Keratinocyte (primary cell): ENCODE measurements around the gene IL4R. TPM values are rescaled to one million over a fixed set of nuclear protein-coding genes. Genes with fewer than 3 reads are reported as not detected.

Experiments used
- DNase-seq: peaks from one replicate; pipeline ENCODE4 v3.0.0-alpha.2; 2011; ENCODE audit warnings: low read depth, missing footprints, low spot score
- FAIRE-seq: peaks from 2 replicates; lab custom pipeline; 2011; peaks lifted over from hg19 to GRCh38; lab: Jason Lieb, UNC
- H2AFZ ChIP-seq: 2 replicates; pipeline ENCODE4 v1.6.0; 2012; ENCODE audit warnings: low read length, control low read depth, inconsistent platforms; ENCODE audit not compliant: control insufficient read depth
- H3K27ac ChIP-seq: 2 replicates; pipeline ENCODE4 v1.5.1; 2011; ENCODE audit warnings: low read length; ENCODE audit not compliant: control insufficient read depth, insufficient read depth
- H3K27me3 ChIP-seq: 3 replicates; pipeline ENCODE4 v1.6.0; 2011; ENCODE audit warnings: low read length; ENCODE audit not compliant: control insufficient read depth, insufficient read depth; ENCODE audit errors: extremely low read depth
- H3K36me3 ChIP-seq, 2 experiments: 2 replicates in 1 of 2; 3 replicates in 1 of 2; pipeline ENCODE4 v1.5.1; 2011; ENCODE audit warnings: low read length in 2 of 2, mild to moderate bottlenecking in 1 of 2; ENCODE audit not compliant: control insufficient read depth in 2 of 2, insufficient read depth in 2 of 2; ENCODE audit errors: extremely low read depth in 1 of 2
- H3K4me1 ChIP-seq: 3 replicates; pipeline ENCODE4 v1.5.1; 2011; ENCODE audit warnings: low read length; ENCODE audit not compliant: control insufficient read depth, insufficient read depth; ENCODE audit errors: extremely low read depth
- H3K4me2 ChIP-seq: 3 replicates; pipeline ENCODE4 v1.6.0; 2011; ENCODE audit warnings: low read depth, low read length; ENCODE audit not compliant: control insufficient read depth, insufficient read depth; ENCODE audit errors: extremely low read depth
- H3K4me3 ChIP-seq, 3 experiments: fragments of 200-600 bp in 1 of 3; sonication (generic) in 1 of 3; 2 replicates in 2 of 3; 3 replicates in 1 of 3; pipeline ENCODE4 v1.5.1; 2011 to 2016; ENCODE audit warnings: low read length in 3 of 3, mild to moderate bottlenecking in 3 of 3, control low read depth in 2 of 3, inconsistent platforms in 1 of 3, low read depth in 1 of 3, mixed read lengths in 1 of 3, mixed run types in 1 of 3, moderate library complexity in 1 of 3; ENCODE audit not compliant: control insufficient read depth in 2 of 3, insufficient read depth in 2 of 3; ENCODE audit errors: extremely low read depth in 1 of 3
- H3K79me2 ChIP-seq: 2 replicates; pipeline ENCODE4 v1.6.0; 2012; ENCODE audit warnings: low read length; ENCODE audit not compliant: control insufficient read depth, insufficient read depth
- H3K9ac ChIP-seq: 3 replicates; pipeline ENCODE4 v1.6.0; 2011; ENCODE audit warnings: low read length; ENCODE audit not compliant: control insufficient read depth, insufficient read depth; ENCODE audit errors: extremely low read depth
- H3K9me1 ChIP-seq: 3 replicates; pipeline ENCODE4 v1.6.0; 2011; ENCODE audit warnings: low read length; ENCODE audit not compliant: control insufficient read depth, insufficient read depth; ENCODE audit errors: extremely low read depth
- H3K9me3 ChIP-seq: 2 replicates; pipeline ENCODE4 v1.5.1; 2012; ENCODE audit warnings: low read depth, low read length; ENCODE audit not compliant: control insufficient read depth
- H4K20me1 ChIP-seq: 3 replicates; pipeline ENCODE4 v1.6.0; 2011; ENCODE audit warnings: low read length; ENCODE audit not compliant: control insufficient read depth, insufficient read depth; ENCODE audit errors: extremely low read depth
- CTCF ChIP-seq, 3 experiments: IDR thresholded peaks in 1 of 3; conservative IDR thresholded peaks in 1 of 3; optimal IDR thresholded peaks in 1 of 3; 2 replicates in 2 of 3; 3 replicates in 1 of 3; pipeline versions ENCODE3 to v1.5.1; 2011; ENCODE audit warnings: low read length in 3 of 3, mild to moderate bottlenecking in 3 of 3, moderate library complexity in 2 of 3, control low read depth in 1 of 3, inconsistent platforms in 1 of 3; ENCODE audit not compliant: insufficient read depth in 2 of 3; ENCODE audit errors: extremely low read depth in 1 of 3
- EZH2 ChIP-seq: IDR thresholded peaks from one replicate; pipeline ENCODE4 v1.6.1; 2012; ENCODE audit warnings: inconsistent platforms, mild to moderate bottlenecking, low read length, moderate library complexity
- dilution Hi-C: fragments of 300-500 bp; cut with MboI; formaldehyde crosslinking; loops from one replicate; pipeline ENCODE4 v1.7.0; 2020; ENCODE audit warnings: low sequenced_read_pairs; ENCODE audit not compliant: extremely low pct_ligation_motif_present
- polyA plus RNA-seq, 5 experiments: library from polyadenylated mRNA; depleted of rRNA in 3 of 5; stranded (reverse) in 3 of 5; stranded (forward) in 1 of 5; unstranded in 1 of 5; fragments of >200 nt; gene quantifications; 1 replicate in 1 of 5; 2 replicates in 3 of 5; 3 replicates in 1 of 5; pipeline versions ENCODE4 v1.2.1 to v1.2.3, GENCODE V29; 2011 to 2012; ENCODE audit warnings: missing spikeins in 2 of 5, low read depth in 1 of 5, low replicate concordance in 1 of 5

Gene IL4R
- polyA plus RNA-seq, 1 donor (not counting 4 experiments of a cell fraction or from before 2014, with no cell fraction given) = 60.5 TPM

- DNase-seq = no peak
- Histone ChIP-seq H3K27ac (no peak overlapping the region), H3K4me2 (no peak overlapping the region), H3K4me1 (no peaks in the 10 kb centered on the region), H3K9me3 (no peaks in the 10 kb centered on the region), H3K79me2 (no peaks in the 10 kb centered on the region), H3K9ac (no peak overlapping the region), H3K9me1 (no peaks in the 10 kb centered on the region), H3K4me3 (no peak overlapping the region), H3K36me3 (no peaks in the 10 kb centered on the region), H3K27me3 (no peaks in the 10 kb centered on the region), H2AFZ (no peak overlapping the region), H4K20me1 (no peaks in the 10 kb centered on the region)
- dilution Hi-C loops = no loop called here
- no peak for TF ChIP-seq CTCF (optimal IDR thresholded peaks at IDR 0.05 in 1 of 3, IDR thresholded peaks at IDR 0.05 in 1 of 3, conservative IDR thresholded peaks at IDR 0.05 in 1 of 3; ENCODE audit: extremely low read depth in 1 of 3, insufficient read depth in 2 of 3, low read length in 3 of 3)
- no peak for TF ChIP-seq EZH2
- FAIRE-seq = no peak
These were observed 68.4 kb downstream of the IL4R start for GRCh38 chr16:27381974-27382855.

GRCh38 chr16:27383556-27384243 lies 69.9 kb downstream of the IL4R start:
- Histone ChIP-seq H3K36me3 (no peaks in the 10 kb centered on the region), H3K9ac (no peak overlapping the region), H2AFZ (no peak overlapping the region), H3K4me1 (no peaks in the 10 kb centered on the region), H3K79me2 (no peaks in the 10 kb centered on the region), H3K9me3 (no peaks in the 10 kb centered on the region), H3K27ac (no peak overlapping the region), H4K20me1 (no peaks in the 10 kb centered on the region), H3K27me3 (no peaks in the 10 kb centered on the region), H3K4me3 (no peak overlapping the region), H3K4me2 (no peak overlapping the region), H3K9me1 (no peaks in the 10 kb centered on the region)
- no peak for DNase-seq
- TF ChIP-seq CTCF (optimal IDR thresholded peaks at IDR 0.05 in 1 of 3, IDR thresholded peaks at IDR 0.05 in 1 of 3, conservative IDR thresholded peaks at IDR 0.05 in 1 of 3; ENCODE audit: extremely low read depth in 1 of 3, insufficient read depth in 2 of 3, low read length in 3 of 3) = no peak
- FAIRE-seq = no peak
- dilution Hi-C loops = no loop called here
